ENCODE data around the gene RINL. TPM values are rescaled to one million over a fixed set of nuclear protein-coding genes. Genes with fewer than 3 reads are reported as not detected.
A peak's percentile ranks its signal among the peaks of the same experiment; 100 is the strongest.

The RINL gene
- total RNA-seq, 1 donor, result 1.3 TPM

- no peak for DNase-seq (ENCODE audit: low read depth)
- H3K4me3 ChIP-seq (ENCODE audit: low read depth, low read length), result no peak overlapping the region
- TF ChIP-seq CTCF (IDR thresholded peaks at IDR 0.05; ENCODE audit: insufficient read depth, low read depth, low read length), result no peak
These were observed 27.5 kb upstream of the RINL start for GRCh38 chr19:38905620-38906019.

- H3K4me3 ChIP-seq (ENCODE audit: low read depth, low read length), result no peak overlapping the region
- peak; percentile 49 for DNase-seq (ENCODE audit: low read depth)
- TF ChIP-seq CTCF (IDR thresholded peaks at IDR 0.05; ENCODE audit: insufficient read depth, low read depth, low read length), result no peak
These were observed 26.8 kb upstream of the RINL start for GRCh38 chr19:38904581-38905539.

- no peak for DNase-seq (ENCODE audit: low read depth)
- no peak for TF ChIP-seq CTCF (IDR thresholded peaks at IDR 0.05; ENCODE audit: insufficient read depth, low read depth, low read length)
- H3K4me3 ChIP-seq (ENCODE audit: low read depth, low read length), result no peak overlapping the region
These were observed 23.6 kb upstream of the RINL start for GRCh38 chr19:38901683-38902082.

- DNase-seq (ENCODE audit: low read depth), result peak; percentile 44
- peak overlapping the region; percentile 94 for H3K4me3 ChIP-seq (ENCODE audit: low read depth, low read length)
- no peak for TF ChIP-seq CTCF (IDR thresholded peaks at IDR 0.05; ENCODE audit: insufficient read depth, low read depth, low read length)
These were observed 22.7 kb upstream of the RINL start for GRCh38 chr19:38900743-38901190.

GRCh38 chr19:38900202-38900629 is 22.1 kb upstream of the RINL start:
- peak; percentile 82 for DNase-seq (ENCODE audit: low read depth)
- no peak for TF ChIP-seq CTCF (IDR thresholded peaks at IDR 0.05; ENCODE audit: insufficient read depth, low read depth, low read length)
- H3K4me3 ChIP-seq (ENCODE audit: low read depth, low read length), result peak overlapping the region; percentile 94

- peak; percentile 100 for DNase-seq (ENCODE audit: low read depth)
- peak within 1 kb of the TSS; percentile 94 for H3K4me3 ChIP-seq (ENCODE audit: low read depth, low read length)
- TF ChIP-seq CTCF (IDR thresholded peaks at IDR 0.05; ENCODE audit: insufficient read depth, low read depth, low read length), result no peak
These were observed 21.5 kb upstream of the RINL start, which contains the start of the genes NFKBIB and SIRT2 for GRCh38 chr19:38899447-38900201. NFKBIB (plus strand) TSS chr19:38899969; CDS start chr19:38900033, 64 bp downstream. SIRT2 (minus strand) TSS chr19:38899618; CDS start chr19:38899521, 97 bp downstream.

Measured in fibroblast of villous mesenchyme (primary cell).